H1 (cell line): Measurements from ENCODE around the gene HERC4. TPM values are rescaled to one million over a fixed set of nuclear protein-coding genes. Genes with fewer than 3 reads are reported as not detected.

Experiments used
- CTCF ChIA-PET: fragments of 300-600 bp; sonication (Branson Sonifier 250); formaldehyde crosslinking; loops from one replicate; lab custom pipeline; 2021; ENCODE audit not compliant: partially characterized antibody; lab: Charles Lee
- POLR2A ChIA-PET: fragments of 300-600 bp; sonication (Branson Sonifier 250); formaldehyde crosslinking; loops from one replicate; lab custom pipeline; 2021; ENCODE audit warnings: inconsistent platforms; ENCODE audit not compliant: partially characterized antibody; lab: Charles Lee
- DNase-seq, 2 experiments: peaks; one replicate each; pipeline versions ENCODE4 v3.0.0 to v3.0.0-alpha.2; 2010 to 2022; ENCODE audit warnings: low spot score in 2 of 2, low read depth in 1 of 2, mixed read lengths in 1 of 2
- FAIRE-seq: peaks from 2 replicates; lab custom pipeline; 2011; peaks lifted over from hg19 to GRCh38; lab: Jason Lieb, UNC
- H2AFZ ChIP-seq: 2 replicates; pipeline ENCODE4 v1.8.1; 2012; ENCODE audit warnings: low read length, inconsistent platforms
- H2AK5ac ChIP-seq: 2 replicates; pipeline ENCODE4 v1.6.1; 2013; ENCODE audit warnings: low read depth, low read length
- H2BK120ac ChIP-seq: replicated peaks from 2 replicates; pipeline ENCODE3; 2013; ENCODE audit warnings: low read depth, low read length, inconsistent platforms
- H2BK12ac ChIP-seq: 2 replicates; pipeline ENCODE4 v1.6.1; 2013; ENCODE audit warnings: low read depth, low read length
- H2BK15ac ChIP-seq: 2 replicates; pipeline ENCODE4 v1.6.1; 2013; ENCODE audit warnings: low read length
- H2BK20ac ChIP-seq: 2 replicates; pipeline ENCODE4 v1.6.1; 2013; ENCODE audit warnings: low read length
- H2BK5ac ChIP-seq: 2 replicates; pipeline ENCODE4 v1.6.1; 2013; ENCODE audit warnings: low read depth, low read length
- H3K14ac ChIP-seq: 2 replicates; pipeline ENCODE4 v1.6.1; 2013; ENCODE audit warnings: inconsistent platforms; ENCODE audit not compliant: insufficient read length
- H3K18ac ChIP-seq: 2 replicates; pipeline ENCODE4 v1.6.1; 2013; ENCODE audit warnings: low read length; ENCODE audit errors: extremely low read depth
- H3K23ac ChIP-seq: 2 replicates; pipeline ENCODE4 v1.6.1; 2013; ENCODE audit warnings: inconsistent platforms; ENCODE audit not compliant: insufficient read length
- H3K23me2 ChIP-seq: 2 replicates; pipeline ENCODE4 v1.6.1; 2013; ENCODE audit warnings: low read depth, low read length
- H3K27ac ChIP-seq: 2 replicates; pipeline ENCODE4 v1.6.1; 2011; ENCODE audit warnings: low read depth, low read length, inconsistent platforms
- H3K27me3 ChIP-seq, 4 experiments: replicated peaks in 1 of 4; 1 replicate in 1 of 4; 2 replicates in 3 of 4; pipeline versions ENCODE4 v1.6.1 to v1.8.1; 2011 to 2013; ENCODE audit warnings: low read length in 3 of 4, mild to moderate bottlenecking in 3 of 4, inconsistent platforms in 2 of 4, mixed read lengths in 2 of 4, moderate library complexity in 1 of 4; ENCODE audit not compliant: control insufficient read depth in 3 of 4, insufficient read depth in 3 of 4; ENCODE audit errors: extremely low read depth in 1 of 4
- H3K36me3 ChIP-seq, 4 experiments: 2 replicates each; pipeline versions ENCODE4 v1.6.1 to v1.8.1; 2011 to 2013; ENCODE audit warnings: mild to moderate bottlenecking in 4 of 4, low read length in 3 of 4, moderate library complexity in 2 of 4, control low read depth in 1 of 4, inconsistent platforms in 1 of 4; ENCODE audit not compliant: insufficient read depth in 4 of 4, control insufficient read depth in 2 of 4
- H3K4ac ChIP-seq: replicated peaks from 2 replicates; pipeline ENCODE3; 2013; ENCODE audit warnings: low read length, low read depth, mixed read lengths, inconsistent platforms; ENCODE audit not compliant: insufficient read length
- H3K4me1 ChIP-seq, 4 experiments: replicated peaks in 1 of 4; 1 replicate in 1 of 4; 2 replicates in 3 of 4; pipeline versions ENCODE4 v1.6.1 to v1.8.1; 2011 to 2013; ENCODE audit warnings: low read length in 3 of 4, inconsistent platforms in 2 of 4, mixed read lengths in 1 of 4; ENCODE audit not compliant: insufficient read depth in 4 of 4, control insufficient read depth in 3 of 4
- H3K4me2 ChIP-seq, 2 experiments: 2 replicates each; pipeline versions ENCODE4 v1.6.1 to v1.8.1; 2011 to 2013; ENCODE audit warnings: low read depth in 2 of 2, low read length in 2 of 2, control low read depth in 1 of 2, inconsistent platforms in 1 of 2, mild to moderate bottlenecking in 1 of 2; ENCODE audit not compliant: insufficient read depth in 1 of 2
- H3K4me3 ChIP-seq, 4 experiments: fragments of 200-600, 300-600 bp in 1 of 4; sonication (generic), shearing (Covaris generic), sonication (Bioruptor Twin) in 1 of 4; 2 replicates each; pipeline versions ENCODE4 v1.5.1 to v1.8.1; 2011 to 2016; ENCODE audit warnings: low read length in 4 of 4, low read depth in 3 of 4, control low read depth in 2 of 4, inconsistent platforms in 2 of 4, mild to moderate bottlenecking in 2 of 4, mixed read lengths in 1 of 4, moderate library complexity in 1 of 4; ENCODE audit not compliant: insufficient read depth in 2 of 4; ENCODE audit errors: extremely low read depth in 1 of 4
- H3K56ac ChIP-seq: replicated peaks from 2 replicates; pipeline ENCODE3; 2013; ENCODE audit warnings: low read depth, mild to moderate bottlenecking, mixed read lengths, low read length, inconsistent platforms; ENCODE audit not compliant: insufficient read length
- H3K79me1 ChIP-seq: 2 replicates; pipeline ENCODE4 v1.6.1; 2013; ENCODE audit warnings: low read depth, low read length, control low read depth
- H3K79me2 ChIP-seq, 2 experiments: 2 replicates each; pipeline versions ENCODE4 v1.6.1 to v1.8.1; 2012 to 2013; ENCODE audit warnings: low read length in 2 of 2, mild to moderate bottlenecking in 2 of 2, inconsistent platforms in 1 of 2; ENCODE audit not compliant: insufficient read depth in 2 of 2, control insufficient read depth in 1 of 2
- H3K9ac ChIP-seq, 4 experiments: replicated peaks in 1 of 4; 1 replicate in 1 of 4; 2 replicates in 3 of 4; pipeline versions ENCODE4 v1.6.1 to v1.8.1; 2011 to 2013; ENCODE audit warnings: low read depth in 3 of 4, low read length in 3 of 4, control low read depth in 2 of 4, mild to moderate bottlenecking in 2 of 4, moderate library complexity in 2 of 4, inconsistent platforms in 1 of 4; ENCODE audit errors: extremely low read depth in 1 of 4
- H3K9me3 ChIP-seq, 2 experiments: 2 replicates each; pipeline versions ENCODE4 v1.6.1 to v1.8.1; 2012 to 2013; ENCODE audit warnings: mild to moderate bottlenecking in 2 of 2, moderate library complexity in 2 of 2, control low read depth in 1 of 2, inconsistent platforms in 1 of 2, low read depth in 1 of 2, low read length in 1 of 2, mixed read lengths in 1 of 2; ENCODE audit not compliant: insufficient read depth in 2 of 2
- H4K20me1 ChIP-seq, 2 experiments: replicated peaks in 1 of 2; 2 replicates each; pipeline versions ENCODE3 to v1.8.1; 2011 to 2013; ENCODE audit warnings: inconsistent platforms in 2 of 2, low read length in 2 of 2, mild to moderate bottlenecking in 1 of 2; ENCODE audit not compliant: insufficient read depth in 2 of 2, control insufficient read depth in 1 of 2
- H4K5ac ChIP-seq: 2 replicates; pipeline ENCODE4 v1.6.1; 2013; ENCODE audit warnings: low read length, low read depth, mixed read lengths, inconsistent platforms; ENCODE audit not compliant: insufficient read length
- H4K8ac ChIP-seq: 2 replicates; pipeline ENCODE4 v1.8.0; 2013; ENCODE audit warnings: mild to moderate bottlenecking, moderate library complexity, low read length, inconsistent platforms; ENCODE audit not compliant: insufficient read depth; ENCODE audit errors: extremely low read depth
- H4K91ac ChIP-seq: replicated peaks from 2 replicates; pipeline ENCODE3; 2013; ENCODE audit warnings: low read length, mixed read lengths, inconsistent platforms; ENCODE audit not compliant: insufficient read length
- CBX5 ChIP-seq: fragments of 300-800, 300-1000 bp; sonication (generic); IDR thresholded peaks from 2 replicates; pipeline ENCODE4 v1.7.1; 2016; ENCODE audit warnings: antibody characterized with exemption, low read length, low read depth
- POLR2A ChIP-seq, 2 experiments: IDR thresholded peaks; 1 replicate in 1 of 2; 2 replicates in 1 of 2; pipeline ENCODE4 v1.6.1; 2011; ENCODE audit warnings: low read depth in 2 of 2, low read length in 2 of 2, mild to moderate bottlenecking in 2 of 2; ENCODE audit errors: control extremely low read depth in 1 of 2
- SAP30 ChIP-seq: fragments of 300-600 bp; sonication (generic); IDR thresholded peaks from 2 replicates; pipeline ENCODE4 v1.7.1; 2012; ENCODE audit warnings: low read length, moderate library complexity, mild to moderate bottlenecking, inconsistent platforms; ENCODE audit not compliant: insufficient read depth, insufficient replicate concordance
- TEAD4 ChIP-seq: IDR thresholded peaks from 2 replicates; pipeline ENCODE4 v1.6.1; 2012; ENCODE audit warnings: low read depth, low read length, inconsistent platforms, mixed read lengths
- WGBS, 2 experiments: shearing (Covaris generic) in 1 of 2; methylation state at CpG; one replicate each; pipeline versions ENCODE4 v1.1.6 to v1.1.7; 2013 to 2015; ENCODE audit warnings: low lambda C conversion rate in 2 of 2, mixed read lengths in 2 of 2, inconsistent platforms in 1 of 2, low coverage in 1 of 2, missing lambda C conversion rate in 1 of 2; ENCODE audit not compliant: insufficient replicate concordance in 2 of 2, insufficient coverage in 1 of 2, insufficient read length in 1 of 2; ENCODE audit errors: extremely low coverage in 1 of 2, missing lambda C conversion rate in 1 of 2; 5-methylcytosine and 5-hydroxymethylcytosine counted together
- polyA plus RNA-seq, 7 experiments: library from polyadenylated mRNA; depleted of rRNA in 3 of 7; stranded (reverse) in 5 of 7; unstranded in 2 of 7; fragments of >200 nt in 5 of 7; fragments of 200-250 nt in 2 of 7; gene quantifications; 1 replicate in 5 of 7; 2 replicates in 1 of 7; 4 replicates in 1 of 7; pipeline versions ENCODE4 v1.2.1 to v1.2.3, GENCODE V29; 2011 to 2013; ENCODE audit warnings: missing spikeins in 2 of 7, mixed read lengths in 2 of 7
- total RNA-seq: library from RNA; stranded (reverse); fragmentation: NEBNext Ultra II Directional; extraction: Animal tissue kit (Norgen Biotek cat#: 25700); gene quantifications from 2 replicates; pipeline ENCODE4 v1.2.1, GENCODE V29; 2021

The HERC4 gene
- total and polyA plus RNA-seq, 2 of the 8 experiments (the other 6 are each of a cell fraction or from before 2014, with no cell fraction given): 7.5 to 44.0 TPM

DNA sequence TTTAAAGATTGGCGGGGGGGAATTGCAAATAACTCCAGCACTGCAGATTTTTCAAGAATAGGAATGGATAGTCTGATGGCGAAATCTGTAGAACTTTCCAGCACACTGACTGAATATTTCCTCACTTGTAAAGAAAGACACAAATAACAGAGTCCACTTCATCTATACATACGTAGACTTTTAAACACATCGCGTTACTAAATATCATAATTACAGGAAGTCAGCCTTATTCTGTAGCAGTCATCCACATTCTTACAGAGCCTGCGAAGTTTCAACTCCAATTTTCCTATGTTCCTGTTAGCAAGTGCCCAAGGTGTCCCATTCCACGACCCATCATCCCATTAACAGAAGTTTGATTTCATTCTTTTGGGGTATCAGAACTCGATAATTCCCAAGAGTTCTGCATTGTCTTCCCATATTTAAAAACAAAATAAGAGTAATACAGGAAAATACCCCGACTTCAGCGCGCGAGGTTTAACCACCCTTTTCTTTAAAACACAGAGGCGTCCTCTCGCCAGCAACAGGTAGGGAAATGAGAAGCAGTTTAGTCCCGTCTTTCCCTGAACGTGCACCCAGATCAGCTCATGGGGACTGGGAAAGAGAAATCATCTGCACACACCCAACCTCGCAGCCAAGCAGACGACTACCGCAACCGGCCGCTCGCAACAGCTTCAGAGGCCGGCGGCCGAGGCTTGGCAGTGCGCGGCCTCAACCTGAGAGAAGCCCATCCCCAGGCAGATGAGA is 880 bp downstream of the HERC4 start:
- 2% methylated on average over 27 of the region's 27 CpGs; no CpG with 5 or more reads in 1 of the 2 experiments for WGBS, 2 experiments
- peak; percentile 74; the same call in 1 of the 2 replicates for TF ChIP-seq TEAD4
- peak in 1 of 2 experiments; percentile 13; a peak in 1 of 3 replicates for TF ChIP-seq POLR2A (IDR thresholded peaks at IDR 0.05; ENCODE audit: control extremely low read depth in 1 of 2, low read depth in 2 of 2, low read length in 2 of 2)
- TF ChIP-seq CBX5: no peak
- peak; percentile 70 for TF ChIP-seq SAP30
- CTCF ChIA-PET: no interaction called here

More for the DNA sequence above, 880 bp downstream of the HERC4 start:
- Histone ChIP-seq H4K5ac (peak overlapping the region; percentile 96), H3K23ac (no peak overlapping the region), H2BK20ac (no peak overlapping the region), H2BK5ac (peak overlapping the region; percentile 84; the same call in 1 of the 2 replicates), H2BK12ac (no peak overlapping the region), H3K4ac (no peak overlapping the region), H2AK5ac (no peak overlapping the region), H2BK15ac (no peak overlapping the region), H3K9ac (peak overlapping the region; percentile 74 to 86 (median 77)), H3K18ac (peak overlapping the region; percentile 44; the same call in 1 of the 2 replicates), H3K9me3 (no peaks in the 10 kb centered on the region), H4K8ac (peak overlapping the region; percentile 48; the same call in 1 of the 2 replicates), H3K79me1 (peaks cover 3% of the 10 kb centered on the region), H3K23me2 (peaks cover 4% of the 10 kb centered on the region), H3K56ac (no peak overlapping the region), H3K27ac (peak overlapping the region; percentile 70; the same call in 1 of the 2 replicates), H4K20me1 (peaks cover 0 to 3% of the 10 kb centered on the region in 2 experiments), H3K27me3 (no peaks in the 10 kb centered on the region), H3K36me3 (peaks cover 0 to 26% (median 0%) of the 10 kb centered on the region in 4 experiments; a peak in 3 of 8 replicates), H3K4me1 (peaks cover 0 to 10% (median 2%) of the 10 kb centered on the region in 4 experiments; a peak in 2 of 7 replicates), H3K4me2 (peak overlapping the region; percentile 65 to 68), H2BK120ac (no peak overlapping the region), H2AFZ (peak overlapping the region; percentile 20; the same call in 1 of the 2 replicates), H4K91ac (no peak overlapping the region), H3K14ac (no peak overlapping the region), H3K4me3 (peak overlapping the region; percentile 78 to 92 (median 87)), H3K79me2 (peaks cover 0 to 50% of the 10 kb centered on the region in 2 experiments; a peak in 3 of 4 replicates)
- no peak for FAIRE-seq
- POLR2A ChIA-PET: interaction anchor here (1.0 kb wide), 1 partner anchor 39 kb away, joined by 3 read pairs; no protein-coding TSS in a partner anchor
- DNase-seq: no peak
